H9 (cell line): ENCODE measurements around the gene CTAG2. TPM values are rescaled to one million over a fixed set of nuclear protein-coding genes. Genes with fewer than 3 reads are reported as not detected.
"Not testable (repeated sequence)": the region's sequence is repeated elsewhere in the genome, so short reads cannot be mapped to it uniquely, and the experiment has no call there.

Experiments
- DNase-seq: peaks from one replicate; pipeline ENCODE4 v3.0.0-alpha.2; 2017
- H2AFZ ChIP-seq: one replicate; pipeline ENCODE4 v1.6.1; 2013; ENCODE audit warnings: mild to moderate bottlenecking, low read length, control low read depth, moderate library complexity
- H2AK5ac ChIP-seq: 2 replicates; pipeline ENCODE4 v1.6.1; 2013; ENCODE audit warnings: low read length, control low read depth, mixed read lengths; ENCODE audit not compliant: insufficient read length
- H2BK120ac ChIP-seq: one replicate; pipeline ENCODE4 v1.6.1; 2013; ENCODE audit warnings: low read depth, mild to moderate bottlenecking, low read length, control low read depth, inconsistent platforms; ENCODE audit not compliant: poor library complexity, severe bottlenecking
- H2BK12ac ChIP-seq: 2 replicates; pipeline ENCODE4 v1.6.1; 2013; ENCODE audit warnings: low read length, control low read depth, mixed read lengths, low read depth; ENCODE audit not compliant: insufficient read length
- H2BK15ac ChIP-seq: 2 replicates; pipeline ENCODE4 v1.6.1; 2013; ENCODE audit warnings: low read depth, low read length, control low read depth
- H2BK20ac ChIP-seq: one replicate; pipeline ENCODE4 v1.6.1; 2013; ENCODE audit warnings: low read depth, mild to moderate bottlenecking, low read length, control low read depth, inconsistent platforms; ENCODE audit not compliant: poor library complexity, severe bottlenecking
- H2BK5ac ChIP-seq: 2 replicates; pipeline ENCODE4 v1.6.1; 2013; ENCODE audit warnings: low read length, control low read depth, mixed read lengths; ENCODE audit not compliant: insufficient read length
- H3K14ac ChIP-seq: 2 replicates; pipeline ENCODE4 v1.6.1; 2013; ENCODE audit warnings: low read length, control low read depth; ENCODE audit not compliant: insufficient read depth
- H3K18ac ChIP-seq: 2 replicates; pipeline ENCODE4 v1.6.1; 2013; ENCODE audit warnings: low read depth, mild to moderate bottlenecking, mixed read lengths, low read length, control low read depth; ENCODE audit not compliant: insufficient read length
- H3K23ac ChIP-seq: 2 replicates; pipeline ENCODE4 v1.6.1; 2013; ENCODE audit warnings: low read length, control low read depth, mixed read lengths, low read depth; ENCODE audit not compliant: insufficient read length
- H3K23me2 ChIP-seq: 2 replicates; pipeline ENCODE4 v1.6.1; 2013; ENCODE audit warnings: low read depth, mild to moderate bottlenecking, mixed read lengths, low read length, control low read depth; ENCODE audit not compliant: insufficient read length, poor library complexity, severe bottlenecking
- H3K27ac ChIP-seq: 2 replicates; pipeline ENCODE4 v1.5.1; 2013; ENCODE audit warnings: low read length, control low read depth, mixed read lengths, low read depth; ENCODE audit not compliant: insufficient read length
- H3K27me3 ChIP-seq: 2 replicates; pipeline ENCODE4 v1.6.1; 2013; ENCODE audit warnings: low read length, control low read depth, inconsistent platforms; ENCODE audit not compliant: insufficient read depth
- H3K4ac ChIP-seq: 2 replicates; pipeline ENCODE4 v1.6.1; 2013; ENCODE audit warnings: low read depth, mild to moderate bottlenecking, control low read depth, inconsistent platforms, low read length, moderate library complexity
- H3K4me1 ChIP-seq: 2 replicates; pipeline ENCODE4 v1.6.1; 2013; ENCODE audit warnings: low read length, control low read depth, inconsistent platforms; ENCODE audit not compliant: insufficient read depth
- H3K4me2 ChIP-seq: 2 replicates; pipeline ENCODE4 v1.6.1; 2013; ENCODE audit warnings: low read length, control low read depth, mixed read lengths; ENCODE audit not compliant: insufficient read length, insufficient read depth
- H3K56ac ChIP-seq: 2 replicates; pipeline ENCODE4 v1.6.1; 2013; ENCODE audit warnings: low read depth, mild to moderate bottlenecking, mixed read lengths, low read length, control low read depth; ENCODE audit not compliant: insufficient read length
- H3K79me1 ChIP-seq: 2 replicates; pipeline ENCODE4 v1.6.1; 2013; ENCODE audit warnings: low read depth, mild to moderate bottlenecking, moderate library complexity, low read length, control low read depth, inconsistent platforms; ENCODE audit not compliant: insufficient read depth, poor library complexity, severe bottlenecking
- H3K79me2 ChIP-seq: 2 replicates; pipeline ENCODE4 v1.6.1; 2013; ENCODE audit warnings: low read length, control low read depth, inconsistent platforms; ENCODE audit not compliant: insufficient read depth
- H3K9ac ChIP-seq: 2 replicates; pipeline ENCODE4 v1.6.1; 2013; ENCODE audit warnings: low read length, control low read depth, mixed read lengths; ENCODE audit not compliant: insufficient read length; ENCODE audit errors: extremely low read depth
- H3K9me3 ChIP-seq: one replicate; pipeline ENCODE4 v1.6.1; 2013; ENCODE audit warnings: low read depth, low read length, inconsistent platforms; ENCODE audit not compliant: control insufficient read depth
- H3T11ph ChIP-seq: one replicate; pipeline ENCODE4 v1.6.1; 2013; ENCODE audit warnings: mild to moderate bottlenecking, low read length, control low read depth, inconsistent platforms
- H4K20me1 ChIP-seq: one replicate; pipeline ENCODE4 v1.6.1; 2013; ENCODE audit not compliant: control insufficient read depth, insufficient read length, insufficient read depth
- H4K5ac ChIP-seq: 2 replicates; pipeline ENCODE4 v1.6.1; 2013; ENCODE audit warnings: low read depth, mild to moderate bottlenecking, mixed read lengths, low read length, control low read depth; ENCODE audit not compliant: insufficient read length
- H4K8ac ChIP-seq: replicated peaks from 2 replicates; pipeline ENCODE4 v1.6.1; 2013; ENCODE audit warnings: low read length, control low read depth, mixed read lengths, low read depth; ENCODE audit not compliant: insufficient read length
- H4K91ac ChIP-seq: 2 replicates; pipeline ENCODE4 v1.6.1; 2013; ENCODE audit warnings: low read depth, mild to moderate bottlenecking, moderate library complexity, mixed read lengths, low read length, control low read depth; ENCODE audit not compliant: insufficient read length
- H3K27ac Mint-ChIP-seq, 3 experiments: 2 replicates in 2 of 3; 3 replicates in 1 of 3; pipeline ENCODE4 v1.8.0; 2020 to 2021; ENCODE audit warnings: mixed read lengths in 3 of 3, mild to moderate bottlenecking in 1 of 3, moderate library complexity in 1 of 3
- H3K27me3 Mint-ChIP-seq: 2 replicates; pipeline ENCODE4 v1.8.0; 2021; ENCODE audit warnings: low read depth, mild to moderate bottlenecking, moderate library complexity, mixed read lengths
- H3K36me3 Mint-ChIP-seq, 3 experiments: 2 replicates in 2 of 3; 3 replicates in 1 of 3; pipeline ENCODE4 v1.8.0; 2020 to 2021; ENCODE audit warnings: low read depth in 3 of 3, mixed read lengths in 3 of 3; ENCODE audit not compliant: insufficient read depth in 1 of 3
- H3K4me1 Mint-ChIP-seq, 2 experiments: 2 replicates each; pipeline ENCODE4 v1.8.0; 2020; ENCODE audit warnings: mixed read lengths in 2 of 2
- H3K4me3 Mint-ChIP-seq, 2 experiments: 2 replicates in 1 of 2; 3 replicates in 1 of 2; pipeline ENCODE4 v1.8.0; 2020 to 2021; ENCODE audit warnings: mild to moderate bottlenecking in 2 of 2, mixed read lengths in 2 of 2, moderate library complexity in 1 of 2
- H3K9me3 Mint-ChIP-seq, 2 experiments: 2 replicates in 1 of 2; 3 replicates in 1 of 2; pipeline ENCODE4 v1.8.0; 2020; ENCODE audit warnings: mild to moderate bottlenecking in 2 of 2, mixed read lengths in 2 of 2, moderate library complexity in 1 of 2
- WGBS: extraction: QIAGEN DNeasy Blood & Tissue Kit; methylation state at CpG from one replicate; pipeline ENCODE4 v1.1.7; 2013; ENCODE audit warnings: missing lambda C conversion rate, low lambda C conversion rate, mixed read lengths; ENCODE audit not compliant: insufficient read length; ENCODE audit errors: extremely low coverage; 5-methylcytosine and 5-hydroxymethylcytosine counted together
- total RNA-seq: library from RNA; stranded (reverse); gene quantifications from 2 replicates; pipeline ENCODE4 v1.2.1, GENCODE V29; 2021
- TF ChIP-seq, protein P1 (sequence below): fragments of 200-600 bp; sonication (generic); conservative IDR thresholded peaks from 3 replicates; pipeline ENCODE4 v1.8.0; 2021; ENCODE audit warnings: antibody characterized with exemption, mild to moderate bottlenecking

The CTAG2 gene
- total RNA-seq, 1 experiment from 2014 or later: not detected

DNA sequence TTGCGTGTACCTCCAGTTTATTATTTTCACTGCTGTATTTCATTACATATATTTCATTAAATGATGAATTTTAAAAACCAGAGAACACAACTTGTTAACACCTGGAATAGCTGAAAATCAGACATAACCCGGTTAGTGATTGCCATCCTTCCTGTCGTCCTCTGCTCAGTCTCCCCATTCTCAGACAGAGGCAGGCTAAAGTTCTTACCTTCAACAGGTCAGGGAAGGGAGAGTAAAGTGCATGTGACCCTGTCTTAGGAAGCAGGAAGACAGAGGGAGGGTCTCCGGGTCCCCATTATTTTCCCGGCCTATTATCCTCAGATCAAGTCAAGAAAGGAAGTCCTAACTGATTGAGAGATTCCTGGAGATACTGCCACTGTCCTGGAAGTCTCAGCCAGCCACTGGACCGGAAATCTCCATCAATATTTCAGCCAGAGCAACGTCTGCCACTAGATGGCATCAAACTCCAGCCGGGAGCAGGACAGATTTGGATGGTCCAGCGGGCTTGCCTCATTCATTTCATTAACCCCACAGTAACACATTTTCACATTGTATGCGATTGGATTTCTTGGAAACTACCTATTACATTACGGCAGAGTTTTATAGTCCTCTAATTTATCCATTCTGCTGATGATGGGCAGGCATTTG lies 32.5 kb downstream of the CTAG2 start:
- H3K9me3 Mint-ChIP-seq, H3K4me2 ChIP-seq: not testable (repeated sequence)

DNA sequence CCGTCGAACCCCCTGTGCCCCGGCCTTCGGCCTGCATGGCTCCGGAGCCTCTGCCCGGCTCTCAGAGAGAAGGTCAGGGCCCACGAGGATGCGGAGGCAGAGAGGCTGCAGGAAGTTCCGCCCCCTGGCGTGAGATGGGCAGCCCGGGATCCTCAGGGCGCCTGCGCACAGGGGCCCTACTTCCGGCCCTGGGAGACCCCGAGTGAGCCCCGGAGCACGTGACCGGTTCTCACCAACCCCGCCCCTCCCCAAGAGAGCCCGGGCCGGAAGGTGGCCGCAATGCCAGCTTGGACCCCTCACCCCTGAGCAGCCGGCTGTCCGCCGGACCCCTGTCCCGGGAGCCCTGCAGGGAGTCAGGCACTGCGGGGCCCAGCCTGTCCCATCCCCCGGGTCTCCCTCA lies 34.2 kb downstream of the CTAG2 start, which contains the start of gene CTAG1B:
CTAG1B (minus strand) TSS at position 101 of the 400 bp plus-strand sequence; CDS start at position 37, 64 bp downstream.
- not testable (repeated sequence) for H2BK120ac ChIP-seq, H3K79me2 ChIP-seq, DNase-seq, H3K18ac ChIP-seq, H3K14ac ChIP-seq, H3K9me3 ChIP-seq, H4K5ac ChIP-seq, H2BK20ac ChIP-seq, H3K36me3 Mint-ChIP-seq, H2BK15ac ChIP-seq, H3K4me1 Mint-ChIP-seq, H3K27me3 ChIP-seq, H3K23me2 ChIP-seq, H3K4ac ChIP-seq, H3K4me1 ChIP-seq, H3K9me3 Mint-ChIP-seq, H3K27ac ChIP-seq, H3K27ac Mint-ChIP-seq, H3K56ac ChIP-seq, H3K4me3 Mint-ChIP-seq, H3K4me2 ChIP-seq, H2AFZ ChIP-seq, H3K23ac ChIP-seq, H4K20me1 ChIP-seq, H3T11ph ChIP-seq, H3K27me3 Mint-ChIP-seq, H2AK5ac ChIP-seq, H2BK5ac ChIP-seq, H2BK12ac ChIP-seq, H4K8ac ChIP-seq, H4K91ac ChIP-seq, H3K79me1 ChIP-seq, H3K9ac ChIP-seq
- WGBS: no CpG with 5 or more reads among the region's 28 CpGs

More for the DNA sequence above, 32.5 kb downstream of the CTAG2 start:
- not testable (repeated sequence) for H3K56ac ChIP-seq, H3K4me1 Mint-ChIP-seq, H2AK5ac ChIP-seq, H4K20me1 ChIP-seq, H3K14ac ChIP-seq, H3K79me1 ChIP-seq, H4K91ac ChIP-seq, DNase-seq, H2AFZ ChIP-seq, H3K27ac Mint-ChIP-seq, H2BK15ac ChIP-seq, H3K4me3 Mint-ChIP-seq, H3K9me3 ChIP-seq, H4K8ac ChIP-seq, H3K4me1 ChIP-seq, H2BK12ac ChIP-seq, H3K27me3 ChIP-seq, H3K27me3 Mint-ChIP-seq, H3K4ac ChIP-seq, H3K23me2 ChIP-seq, H2BK5ac ChIP-seq, H3K27ac ChIP-seq, H3K18ac ChIP-seq, H2BK20ac ChIP-seq, H2BK120ac ChIP-seq, H3K9ac ChIP-seq, H3K79me2 ChIP-seq, H3T11ph ChIP-seq, H3K36me3 Mint-ChIP-seq, H4K5ac ChIP-seq, H3K23ac ChIP-seq
- WGBS: no CpG with 5 or more reads among the region's 11 CpGs
- TF ChIP-seq, protein P1, sequence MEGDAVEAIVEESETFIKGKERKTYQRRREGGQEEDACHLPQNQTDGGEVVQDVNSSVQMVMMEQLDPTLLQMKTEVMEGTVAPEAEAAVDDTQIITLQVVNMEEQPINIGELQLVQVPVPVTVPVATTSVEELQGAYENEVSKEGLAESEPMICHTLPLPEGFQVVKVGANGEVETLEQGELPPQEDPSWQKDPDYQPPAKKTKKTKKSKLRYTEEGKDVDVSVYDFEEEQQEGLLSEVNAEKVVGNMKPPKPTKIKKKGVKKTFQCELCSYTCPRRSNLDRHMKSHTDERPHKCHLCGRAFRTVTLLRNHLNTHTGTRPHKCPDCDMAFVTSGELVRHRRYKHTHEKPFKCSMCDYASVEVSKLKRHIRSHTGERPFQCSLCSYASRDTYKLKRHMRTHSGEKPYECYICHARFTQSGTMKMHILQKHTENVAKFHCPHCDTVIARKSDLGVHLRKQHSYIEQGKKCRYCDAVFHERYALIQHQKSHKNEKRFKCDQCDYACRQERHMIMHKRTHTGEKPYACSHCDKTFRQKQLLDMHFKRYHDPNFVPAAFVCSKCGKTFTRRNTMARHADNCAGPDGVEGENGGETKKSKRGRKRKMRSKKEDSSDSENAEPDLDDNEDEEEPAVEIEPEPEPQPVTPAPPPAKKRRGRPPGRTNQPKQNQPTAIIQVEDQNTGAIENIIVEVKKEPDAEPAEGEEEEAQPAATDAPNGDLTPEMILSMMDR: peak; percentile 9; the same call in 1 of the 3 replicates
